ENCODE measurements around the gene BICD2. TPM values are rescaled to one million over a fixed set of nuclear protein-coding genes. Genes with fewer than 3 reads are reported as not detected.
A peak's percentile ranks its signal among the peaks of the same experiment; 100 is the strongest.
"Not testable (repeated sequence)": the region's sequence is repeated elsewhere in the genome, so short reads cannot be mapped to it uniquely, and the experiment has no call there.

BICD2 gene
- polyA plus RNA-seq, 1 donor from 2014 or later: 32.8 TPM

- Mint-ChIP-seq H3K27ac (peak overlapping the region in 1 of 3 donors; percentile 5), H3K9me3 (peaks cover 2 to 11% (median 11%) of the 10 kb centered on the region in 3 donors), H3K4me3 (no peak overlapping the region), H3K36me3 (peaks cover 2% of the 10 kb centered on the region), H3K4me1 (peaks cover 2 to 6% (median 5%) of the 10 kb centered on the region in 3 donors), H3K27me3 (peaks cover 12% of the 10 kb centered on the region)
Observed at GRCh38 chr9:92786298-92786697, 21.7 kb upstream of the BICD2 start.

DNA sequence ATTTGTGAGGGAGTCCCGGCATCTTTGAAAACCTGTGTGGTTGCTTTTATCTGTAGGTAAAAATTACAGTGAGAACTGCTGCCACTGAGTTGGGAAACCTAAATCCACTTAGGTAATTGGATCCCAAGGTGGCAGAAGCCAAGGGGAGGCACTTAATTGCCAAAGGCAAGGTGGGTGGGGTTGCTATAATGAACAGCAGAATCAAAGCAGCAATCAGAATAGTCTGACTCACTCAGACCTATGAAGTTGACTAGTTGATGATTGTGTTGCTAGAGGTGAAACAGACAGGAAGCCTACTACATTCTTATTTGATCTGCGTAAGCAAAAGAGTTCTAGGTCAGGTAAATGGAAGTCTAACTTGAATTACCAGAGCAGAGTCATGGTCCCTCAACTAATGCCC lies 17.3 kb upstream of the BICD2 start:
- Mint-ChIP-seq H3K9me3 (peaks cover 2 to 11% (median 10%) of the 10 kb centered on the region in 3 donors), H3K27me3 (peaks cover 7% of the 10 kb centered on the region), H3K36me3 (peaks cover 2% of the 10 kb centered on the region), H3K27ac (peak overlapping the region in 1 of 3 donors; percentile 75), H3K4me3 (no peak overlapping the region), H3K4me1 (peaks cover 0 to 2% (median 0%) of the 10 kb centered on the region in 3 donors)

DNA sequence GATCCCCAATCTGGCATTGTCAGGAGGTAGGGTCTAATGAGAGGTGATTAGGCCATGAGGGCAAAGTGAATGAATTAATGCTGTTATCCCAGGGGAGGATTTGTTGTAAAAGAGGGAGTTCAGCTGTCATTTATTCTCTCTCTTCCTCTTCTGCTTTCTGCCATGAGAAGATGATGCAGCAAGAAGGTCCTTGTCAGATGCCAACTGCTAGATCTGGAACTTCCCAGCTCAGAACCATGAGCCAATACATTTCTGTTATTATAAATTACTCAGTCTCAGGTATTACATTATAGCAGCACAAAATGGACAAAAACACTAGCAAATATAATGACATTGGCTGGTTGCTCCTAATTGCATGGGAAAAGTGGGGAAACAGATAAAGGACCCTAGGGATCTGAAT lies 15.6 kb upstream of the BICD2 start:
- H3K27ac Mint-ChIP-seq: no peak overlapping the region
- H3K9me3 Mint-ChIP-seq: peaks cover 0 to 2% (median 0%) of the 10 kb centered on the region in 3 donors
- peaks cover 3% of the 10 kb centered on the region for H3K36me3 Mint-ChIP-seq
- peaks cover 1% of the 10 kb centered on the region for H3K27me3 Mint-ChIP-seq
- no peak overlapping the region for H3K4me3 Mint-ChIP-seq
- peaks cover 0 to 5% (median 0%) of the 10 kb centered on the region in 3 donors for H3K4me1 Mint-ChIP-seq

DNA sequence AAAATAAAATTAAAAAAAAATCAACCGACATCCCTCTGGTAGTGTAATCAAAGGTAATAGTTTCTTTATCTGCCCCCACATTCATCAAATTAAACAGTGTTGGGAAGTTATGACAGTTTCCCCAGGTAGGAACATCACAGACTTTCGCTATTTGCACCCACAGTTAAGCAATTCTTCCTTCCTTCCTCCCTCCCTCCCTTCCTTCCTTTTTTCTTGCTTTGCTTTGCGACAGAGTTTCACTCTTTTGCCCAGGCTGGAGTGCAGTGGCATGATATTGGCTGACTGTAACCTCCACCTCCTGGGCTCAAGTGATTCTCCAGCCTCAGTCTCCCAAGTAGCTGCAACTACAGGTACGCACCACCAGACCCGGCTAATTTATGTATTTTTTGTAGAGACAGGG lies 10.8 kb upstream of the BICD2 start:
- no peak overlapping the region for H3K27ac Mint-ChIP-seq
- peaks cover 0 to 2% (median 0%) of the 10 kb centered on the region in 3 donors for H3K9me3 Mint-ChIP-seq
- H3K4me1 Mint-ChIP-seq: peaks cover 11 to 14% (median 13%) of the 10 kb centered on the region in 3 donors
- H3K4me3 Mint-ChIP-seq: no peak overlapping the region
- peaks cover 1% of the 10 kb centered on the region for H3K36me3 Mint-ChIP-seq
- no peaks in the 10 kb centered on the region for H3K27me3 Mint-ChIP-seq

GRCh38 chr9:92774274-92774673 lies 9.6 kb upstream of the BICD2 start:
- Mint-ChIP-seq H3K27me3 (no peaks in the 10 kb centered on the region), H3K4me3 (peak overlapping the region in 1 of 4 donors; percentile 17), H3K36me3 (peaks cover 1% of the 10 kb centered on the region), H3K4me1 (peaks cover 22 to 25% (median 24%) of the 10 kb centered on the region in 3 donors), H3K27ac (no peak overlapping the region), H3K9me3 (peaks cover 0 to 2% (median 0%) of the 10 kb centered on the region in 3 donors)

GRCh38 chr9:92773810-92774209 lies 9.2 kb upstream of the BICD2 start:
- no peak overlapping the region for H3K4me3 Mint-ChIP-seq
- no peak overlapping the region for H3K27ac Mint-ChIP-seq
- H3K9me3 Mint-ChIP-seq: peaks cover 0 to 2% (median 0%) of the 10 kb centered on the region in 3 donors
- peaks cover 1% of the 10 kb centered on the region for H3K36me3 Mint-ChIP-seq
- peaks cover 24 to 27% (median 25%) of the 10 kb centered on the region in 3 donors for H3K4me1 Mint-ChIP-seq
- H3K27me3 Mint-ChIP-seq: no peaks in the 10 kb centered on the region

DNA sequence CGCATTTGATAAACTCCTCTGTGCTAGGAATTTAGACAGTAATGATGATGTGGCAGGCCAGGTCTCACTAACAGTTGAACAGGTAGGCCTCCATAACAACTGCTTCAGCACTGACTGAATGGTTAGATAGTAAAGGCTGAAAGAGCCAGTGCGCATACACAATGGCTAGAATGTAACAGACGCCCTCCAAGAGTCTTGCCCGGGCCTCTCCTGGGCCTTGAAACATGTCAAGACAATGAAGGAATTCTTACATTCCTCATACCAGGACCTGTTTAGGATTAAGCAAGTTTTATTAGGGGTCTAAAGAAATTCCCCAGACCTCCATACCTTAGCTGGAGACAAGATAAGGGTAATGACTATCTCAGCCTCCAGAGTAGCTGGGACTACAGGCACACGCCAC lies 6.7 kb upstream of the BICD2 start:
- Mint-ChIP-seq H3K27me3 (no peaks in the 10 kb centered on the region), H3K36me3 (peaks cover 4% of the 10 kb centered on the region), H3K4me3 (no peak overlapping the region), H3K4me1 (peaks cover 26 to 32% (median 32%) of the 10 kb centered on the region in 3 donors), H3K9me3 (no peaks in the 10 kb centered on the region), H3K27ac (peak overlapping the region; percentile 73 to 97 (median 91))

DNA sequence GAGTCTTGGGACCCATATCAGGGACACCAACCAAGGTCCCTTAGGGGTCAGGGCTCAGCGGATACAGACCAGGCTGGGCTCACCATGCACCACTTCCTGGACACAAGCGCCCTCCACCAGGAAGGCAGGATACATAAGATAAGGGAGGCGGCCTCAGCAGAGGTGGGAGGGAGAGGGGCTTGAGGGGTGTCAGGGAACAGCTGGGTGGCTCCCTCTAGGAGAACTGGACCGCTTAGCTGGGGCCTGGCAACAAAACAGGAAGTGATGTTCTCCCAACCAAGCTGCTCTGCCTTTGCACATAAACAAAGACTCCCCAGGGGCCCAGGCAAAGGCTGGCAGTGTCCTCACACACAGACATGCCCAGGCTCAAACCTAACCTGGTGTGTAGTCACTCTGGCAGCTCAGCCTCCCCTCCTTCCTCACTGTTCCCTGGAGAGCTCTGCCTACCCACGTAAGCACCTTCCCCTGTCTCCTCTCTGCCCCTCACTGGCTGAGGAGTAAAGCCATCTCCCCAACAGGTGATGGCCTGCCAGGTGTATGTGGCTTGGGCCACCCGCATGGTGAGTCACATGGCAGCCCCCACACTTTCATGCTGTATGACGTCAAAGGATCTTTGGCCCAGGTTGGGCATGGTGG lies 5.8 kb upstream of the BICD2 start:
- peak overlapping the region; percentile 73 to 97 (median 91) for H3K27ac Mint-ChIP-seq

DNA sequence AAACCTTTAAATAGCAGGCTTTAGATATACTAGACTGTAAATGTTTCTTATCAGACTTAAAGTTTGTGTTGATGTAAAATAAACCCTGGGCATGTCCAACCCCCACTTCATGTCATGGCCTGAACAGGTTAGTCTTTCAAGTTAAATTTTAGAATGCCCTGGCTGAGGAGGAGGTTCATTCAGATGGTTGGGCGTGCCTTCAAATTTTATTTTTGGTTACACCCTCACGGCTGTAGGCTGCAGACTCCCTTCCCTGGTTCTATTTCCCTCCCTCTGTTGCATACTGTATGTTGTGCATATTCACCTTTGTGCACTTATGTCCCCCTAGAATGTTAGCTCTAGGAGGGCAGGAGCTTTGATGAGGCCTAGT lies 5.3 kb upstream of the BICD2 start:
- Mint-ChIP-seq H3K27ac (peak overlapping the region; percentile 73 to 97 (median 91)), H3K9me3 (no peaks in the 10 kb centered on the region), H3K27me3 (no peaks in the 10 kb centered on the region), H3K4me3 (peak overlapping the region; percentile 34 to 84 (median 70)), H3K36me3 (peaks cover 2% of the 10 kb centered on the region), H3K4me1 (peaks cover 34 to 41% (median 35%) of the 10 kb centered on the region in 3 donors)

More for the DNA sequence above, 5.8 kb upstream of the BICD2 start:
- H3K4me3 Mint-ChIP-seq: peak overlapping the region; percentile 34 to 84 (median 70)
- peaks cover 4% of the 10 kb centered on the region for H3K36me3 Mint-ChIP-seq
- H3K27me3 Mint-ChIP-seq: no peaks in the 10 kb centered on the region
- no peaks in the 10 kb centered on the region for H3K9me3 Mint-ChIP-seq
- H3K4me1 Mint-ChIP-seq: peaks cover 33 to 40% (median 37%) of the 10 kb centered on the region in 3 donors

- peaks cover 30 to 37% (median 35%) of the 10 kb centered on the region in 3 donors for H3K4me1 Mint-ChIP-seq
- H3K27ac Mint-ChIP-seq: peak overlapping the region in 2 of 3 donors; percentile 73 to 91
- no peaks in the 10 kb centered on the region for H3K27me3 Mint-ChIP-seq
- H3K36me3 Mint-ChIP-seq: peaks cover 2% of the 10 kb centered on the region
- H3K9me3 Mint-ChIP-seq: no peaks in the 10 kb centered on the region
- H3K4me3 Mint-ChIP-seq: peak overlapping the region in 2 of 4 donors; percentile 55 to 74
Observed at GRCh38 chr9:92769286-92769685, 4.7 kb upstream of the BICD2 start.

DNA sequence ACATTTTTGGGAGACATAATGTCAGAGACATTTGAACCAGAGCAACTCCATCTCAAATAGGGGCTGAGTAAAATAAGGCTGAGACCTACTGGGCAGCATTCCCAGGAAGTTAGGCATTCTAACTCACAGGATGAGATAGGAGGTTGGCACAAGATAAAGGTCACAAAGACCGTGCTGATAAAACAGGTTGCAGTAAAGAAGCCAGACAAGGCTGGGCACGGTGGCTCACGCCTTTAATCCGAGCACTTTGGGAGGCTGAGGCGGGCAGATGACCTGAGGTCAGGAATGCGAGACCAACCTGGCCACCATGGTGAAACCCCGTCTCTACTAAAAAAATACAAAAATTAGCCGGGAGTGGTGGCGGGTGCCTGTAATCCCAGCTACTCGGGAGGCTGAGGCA lies 4.2 kb upstream of the BICD2 start:
- H3K27ac Mint-ChIP-seq: peak overlapping the region in 1 of 3 donors; percentile 91
- not testable (repeated sequence) for H3K36me3 Mint-ChIP-seq, H3K9me3 Mint-ChIP-seq, H3K27me3 Mint-ChIP-seq
- peaks cover 27 to 38% (median 35%) of the 10 kb centered on the region in 3 donors for H3K4me1 Mint-ChIP-seq
- peak overlapping the region in 1 of 4 donors; percentile 79 for H3K4me3 Mint-ChIP-seq

DNA sequence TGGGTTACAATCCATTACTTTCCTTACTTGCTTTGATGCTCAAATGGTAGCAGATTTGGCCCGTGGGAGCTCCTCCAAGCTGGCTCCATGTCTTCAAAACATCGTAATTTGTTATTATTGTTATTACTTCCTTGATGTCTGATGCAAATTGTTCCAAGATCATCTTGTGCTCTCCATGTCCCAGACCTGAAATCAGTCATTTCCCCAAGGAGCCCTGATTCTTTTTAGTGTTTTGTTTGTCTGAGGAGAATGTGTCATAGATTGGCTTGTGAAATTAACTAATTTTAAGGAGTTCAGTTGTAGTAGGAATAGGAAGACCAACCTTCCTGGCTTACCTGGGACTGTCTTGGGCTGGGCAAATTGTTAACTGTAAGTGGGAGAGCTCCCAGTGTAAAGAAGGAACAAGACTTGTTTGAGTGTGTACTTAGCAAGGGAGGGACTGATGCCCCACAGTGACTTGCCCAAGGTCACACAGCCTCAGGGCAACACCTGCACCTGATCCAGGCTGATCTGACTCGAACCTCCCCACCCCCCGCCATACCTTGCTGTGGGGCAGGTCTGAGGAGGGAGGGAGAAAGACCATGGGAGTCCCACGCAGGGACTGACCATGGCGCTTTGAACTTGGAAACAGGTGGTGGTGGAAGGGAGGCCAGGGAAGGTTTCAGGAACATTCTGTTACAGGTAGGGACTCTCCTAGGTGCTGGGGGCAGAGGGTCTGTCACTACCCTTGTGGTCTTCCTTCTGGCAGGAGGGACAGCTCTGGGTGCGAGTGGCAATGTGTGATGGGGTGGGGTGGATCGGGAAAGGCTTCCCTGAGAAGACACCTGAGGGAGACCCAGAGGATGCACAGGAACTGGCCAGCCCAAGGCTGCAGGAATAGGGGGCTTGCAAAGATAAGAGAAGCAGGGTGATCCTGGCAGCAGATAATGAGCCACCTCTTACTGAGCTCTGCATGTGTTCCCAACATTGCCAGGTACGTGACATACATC lies 2.7 kb upstream of the BICD2 start:
- Mint-ChIP-seq H3K27ac (peak overlapping the region; percentile 32 to 95 (median 91)), H3K9me3 (no peaks in the 10 kb centered on the region), H3K27me3 (no peaks in the 10 kb centered on the region), H3K36me3 (peaks cover 2% of the 10 kb centered on the region), H3K4me1 (peaks cover 35 to 53% (median 47%) of the 10 kb centered on the region in 3 donors), H3K4me3 (peak overlapping the region in 3 of 4 donors; percentile 56 to 86 (median 66))

DNA sequence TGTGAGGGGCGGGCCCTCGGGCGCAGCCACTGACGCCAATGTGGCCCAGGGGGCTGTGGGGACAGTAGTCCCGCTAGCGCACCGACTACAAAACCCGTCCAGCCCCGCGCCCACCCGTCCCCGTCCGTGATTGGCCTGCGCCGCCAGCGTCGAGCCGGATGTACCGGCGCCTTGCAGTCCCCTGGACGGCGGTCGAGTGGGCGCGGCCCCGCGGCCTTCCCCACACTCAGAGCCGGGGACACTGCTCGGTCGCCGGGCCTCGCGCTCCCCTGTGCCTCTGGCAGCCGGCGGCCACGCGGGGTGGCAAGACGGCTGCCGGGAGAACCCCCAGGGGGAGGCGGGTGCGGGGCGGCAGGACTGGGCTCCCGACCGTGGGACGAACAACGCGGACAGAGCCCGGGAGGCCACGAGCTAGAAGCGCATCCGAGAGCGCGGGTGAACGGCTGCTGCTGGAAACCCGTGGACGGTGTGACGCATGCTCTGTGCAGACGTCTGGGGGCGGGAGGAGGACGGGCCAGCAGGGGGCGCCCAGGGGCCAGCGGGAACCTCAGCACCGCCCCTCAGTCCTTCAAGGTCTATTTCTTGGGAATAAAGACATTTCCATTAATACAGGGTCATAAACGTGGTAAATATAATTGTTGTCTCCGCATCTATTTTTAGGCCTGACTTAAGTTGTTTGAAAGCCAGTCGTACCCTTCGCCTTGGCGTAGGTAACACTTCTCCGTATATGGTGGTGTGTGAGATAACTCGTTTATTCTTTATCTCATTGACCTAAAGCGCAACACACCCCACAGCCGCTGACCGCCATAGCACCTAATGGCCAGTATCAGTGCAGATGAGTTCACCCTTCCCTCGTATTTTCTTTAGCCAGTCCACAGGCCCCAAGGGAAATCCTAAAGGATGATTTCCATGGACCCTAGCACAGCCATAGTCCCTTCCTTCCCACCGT lies 629 bp upstream of the BICD2 start:
- no peaks in the 10 kb centered on the region for H3K9me3 Mint-ChIP-seq
- no peaks in the 10 kb centered on the region for H3K27me3 Mint-ChIP-seq
- peaks cover 2% of the 10 kb centered on the region for H3K36me3 Mint-ChIP-seq
- peaks cover 47 to 57% (median 56%) of the 10 kb centered on the region in 3 donors for H3K4me1 Mint-ChIP-seq
- H3K4me3 Mint-ChIP-seq: peak overlapping the region; percentile 89 to 98 (median 93)
- peak overlapping the region; percentile 89 to 99 (median 95) for H3K27ac Mint-ChIP-seq
